ENCODE results near the gene FAM114A1. TPM values are rescaled to one million over a fixed set of nuclear protein-coding genes. Genes with fewer than 3 reads are reported as not detected.

The FAM114A1 gene
- total and polyA plus RNA-seq, 2 donors: 65.8 to 186 TPM

DNA sequence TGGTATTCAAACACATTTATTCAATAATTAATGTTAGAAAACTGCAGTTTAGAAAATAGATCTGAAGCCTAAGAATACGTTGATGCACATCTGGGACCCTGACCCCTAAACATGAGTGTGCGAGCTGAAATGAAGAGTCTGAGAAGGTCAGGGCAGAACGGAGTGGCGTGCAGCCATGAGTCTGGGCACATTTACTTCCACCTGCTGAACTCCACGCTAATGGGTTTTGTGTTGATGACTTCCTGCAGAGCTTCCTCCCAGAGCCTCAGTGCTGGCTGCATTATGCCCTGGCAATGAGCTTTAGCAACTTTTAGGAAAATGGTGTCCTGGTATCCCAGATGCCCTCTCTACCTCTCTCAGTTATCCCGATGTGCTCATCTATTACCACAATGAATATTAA is 53.1 kb downstream of the FAM114A1 start:
- no peak for DNase-seq (ENCODE audit: extremely low spot score)
- Histone ChIP-seq H3K4me3 (ENCODE audit: low read depth, low read length) (no peak overlapping the region), H3K36me3 (ENCODE audit: insufficient read depth) (peaks cover 3% of the 10 kb centered on the region), H3K27ac (ENCODE audit: low read depth) (no peak overlapping the region), H3K4me1 (ENCODE audit: insufficient read depth) (no peaks in the 10 kb centered on the region)
- WGBS: 83% methylated on average over 6 of the region's 6 CpGs

DNA sequence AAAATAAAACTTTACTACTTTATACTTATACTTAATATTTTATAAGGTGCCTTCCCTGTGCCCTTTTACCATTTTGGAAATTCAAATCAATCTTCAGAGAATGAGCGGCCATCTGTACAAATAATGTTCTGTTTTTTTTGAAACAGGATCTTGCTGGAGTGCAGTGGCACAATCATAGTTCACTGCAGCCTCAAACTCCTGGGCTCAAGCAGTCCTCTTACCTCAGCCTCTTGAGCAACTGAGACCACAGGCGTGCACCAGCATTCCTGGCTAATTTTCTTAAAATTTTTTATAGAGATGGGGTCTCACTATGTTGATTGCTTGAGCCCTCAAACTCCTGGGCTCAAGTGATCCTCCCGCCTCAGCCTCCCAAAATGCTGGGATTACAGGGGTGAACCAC is 53.5 kb downstream of the FAM114A1 start:
- no peak for DNase-seq (ENCODE audit: extremely low spot score)
- H3K4me1 ChIP-seq (ENCODE audit: insufficient read depth): no peaks in the 10 kb centered on the region
- H3K27ac ChIP-seq (ENCODE audit: low read depth): no peak overlapping the region
- peaks cover 3% of the 10 kb centered on the region for H3K36me3 ChIP-seq (ENCODE audit: insufficient read depth)
- H3K4me3 ChIP-seq (ENCODE audit: low read depth, low read length): no peak overlapping the region
- 96% methylated on average over 3 of the region's 3 CpGs for WGBS

DNA sequence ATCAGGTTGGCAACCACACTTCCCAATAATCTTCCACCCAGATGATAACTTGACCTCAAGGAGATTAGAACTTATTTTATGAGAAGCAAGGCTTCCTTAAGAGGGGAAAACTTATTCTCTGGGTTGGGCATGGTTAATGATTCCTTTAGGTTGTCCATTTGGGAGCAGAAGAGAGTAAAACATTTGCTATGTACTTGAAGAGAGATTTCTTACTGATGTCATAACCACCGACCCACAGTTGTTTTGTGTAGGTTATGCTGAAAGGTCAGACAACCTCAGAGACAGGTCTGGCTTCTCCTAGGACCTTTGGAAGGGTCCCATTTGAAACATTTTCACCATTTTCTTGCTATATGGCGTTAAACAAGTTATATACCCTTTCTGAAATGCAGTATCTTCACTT is 56.1 kb downstream of the FAM114A1 start:
- H3K4me1 ChIP-seq (ENCODE audit: insufficient read depth): no peaks in the 10 kb centered on the region
- peaks cover 4% of the 10 kb centered on the region for H3K36me3 ChIP-seq (ENCODE audit: insufficient read depth)
- DNase-seq (ENCODE audit: extremely low spot score): no peak
- no peak overlapping the region for H3K4me3 ChIP-seq (ENCODE audit: low read depth, low read length)
- 50% methylated on average over 2 of the region's 2 CpGs for WGBS
- no peak overlapping the region for H3K27ac ChIP-seq (ENCODE audit: low read depth)

DNA sequence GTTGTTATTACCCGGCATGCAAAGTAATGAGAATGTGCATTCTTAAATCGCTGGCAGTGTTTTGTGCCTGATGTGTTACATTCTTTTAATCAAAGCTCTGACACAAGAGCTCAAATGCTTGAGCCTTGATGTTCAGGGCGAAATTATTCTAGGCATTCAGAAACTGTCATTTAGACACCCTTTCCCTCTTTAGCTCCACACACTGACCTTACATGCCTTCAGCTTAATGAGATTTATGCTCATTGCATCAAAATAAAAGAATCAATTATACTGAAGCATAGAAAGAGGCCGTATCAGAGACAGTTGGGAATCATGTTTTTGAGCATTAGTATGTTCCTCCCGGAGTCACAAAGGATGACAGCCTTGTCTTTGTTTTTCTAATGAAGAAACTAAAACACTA is 56.7 kb downstream of the FAM114A1 start:
- H3K27ac ChIP-seq (ENCODE audit: low read depth): no peak overlapping the region
- 72% methylated on average over 5 of the region's 5 CpGs for WGBS
- peaks cover 7% of the 10 kb centered on the region for H3K36me3 ChIP-seq (ENCODE audit: insufficient read depth)
- no peaks in the 10 kb centered on the region for H3K4me1 ChIP-seq (ENCODE audit: insufficient read depth)
- H3K4me3 ChIP-seq (ENCODE audit: low read depth, low read length): no peak overlapping the region
- DNase-seq (ENCODE audit: extremely low spot score): no peak

DNA sequence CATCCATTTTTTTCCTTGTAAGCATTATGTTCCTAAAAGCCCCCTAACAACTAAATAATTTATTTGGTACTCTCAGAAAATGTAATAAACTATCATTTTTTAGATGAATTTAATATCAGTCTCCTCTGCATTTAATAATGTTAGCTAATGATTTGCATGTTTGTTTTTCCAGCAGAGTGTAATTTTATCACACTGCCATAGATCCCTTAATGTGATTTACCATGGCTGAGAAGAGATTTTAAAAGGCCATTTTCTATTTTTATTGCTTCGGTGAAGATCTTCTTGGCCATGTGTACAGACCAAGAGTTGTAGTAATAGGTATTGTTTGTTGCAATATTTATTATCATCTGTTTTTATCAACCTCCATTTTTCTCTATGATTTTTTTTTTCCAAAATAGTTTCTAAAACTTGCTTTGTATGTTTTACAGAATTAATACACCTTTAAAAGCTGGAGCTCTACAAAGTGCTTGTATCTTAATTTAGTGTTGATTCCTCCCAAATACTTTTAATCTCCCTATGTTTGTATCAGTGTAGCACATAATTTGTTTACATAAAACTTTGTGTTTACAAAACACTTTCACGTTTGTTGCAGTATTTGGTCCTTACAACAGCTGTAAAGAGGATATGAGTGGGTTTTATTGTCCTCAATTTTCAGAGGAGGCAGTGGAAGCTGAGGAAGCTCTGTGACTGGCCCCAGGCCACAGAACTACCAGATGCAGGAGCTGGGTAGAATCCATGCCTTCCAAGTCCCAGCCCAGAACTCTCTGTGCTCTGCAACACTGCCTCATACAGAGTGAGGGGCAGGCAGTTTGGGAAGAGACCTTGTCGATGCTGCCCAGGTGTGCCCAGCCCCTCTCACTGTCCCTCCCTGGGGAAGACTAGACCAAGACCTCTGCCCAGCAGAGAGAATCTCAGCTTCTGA is 58.1 kb downstream of the FAM114A1 start:
- Histone ChIP-seq H3K27ac (ENCODE audit: low read depth) (no peak overlapping the region), H3K4me1 (ENCODE audit: insufficient read depth) (no peaks in the 10 kb centered on the region), H3K36me3 (ENCODE audit: insufficient read depth) (peaks cover 9% of the 10 kb centered on the region), H3K4me3 (ENCODE audit: low read depth, low read length) (no peak overlapping the region)
- WGBS: 38% methylated on average over 3 of the region's 3 CpGs
- DNase-seq (ENCODE audit: extremely low spot score): no peak

DNA sequence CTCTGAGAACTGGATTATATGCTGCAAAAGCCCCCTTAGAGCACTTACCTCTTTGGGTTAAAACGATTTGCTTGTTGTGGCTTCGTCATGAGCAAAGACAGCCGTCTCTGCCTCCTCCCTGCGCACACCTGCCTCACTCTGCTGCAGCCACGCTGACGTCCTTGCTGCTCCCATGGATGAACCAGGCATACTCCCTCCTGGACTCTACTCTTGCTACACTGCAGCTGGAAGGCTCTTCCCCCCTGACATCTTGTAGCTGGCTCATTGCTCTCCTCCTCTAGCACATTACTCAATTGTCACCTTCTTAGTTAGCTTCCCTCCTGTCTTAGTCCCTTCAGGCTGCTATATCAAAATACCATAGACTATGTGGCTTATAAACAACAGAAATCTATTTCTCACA is 59.3 kb downstream of the FAM114A1 start:
- H3K4me1 ChIP-seq (ENCODE audit: insufficient read depth): no peaks in the 10 kb centered on the region
- WGBS: 86% methylated on average over 6 of the region's 6 CpGs
- H3K36me3 ChIP-seq (ENCODE audit: insufficient read depth): peaks cover 9% of the 10 kb centered on the region
- H3K27ac ChIP-seq (ENCODE audit: low read depth): no peak overlapping the region
- no peak overlapping the region for H3K4me3 ChIP-seq (ENCODE audit: low read depth, low read length)
- DNase-seq (ENCODE audit: extremely low spot score): no peak

DNA sequence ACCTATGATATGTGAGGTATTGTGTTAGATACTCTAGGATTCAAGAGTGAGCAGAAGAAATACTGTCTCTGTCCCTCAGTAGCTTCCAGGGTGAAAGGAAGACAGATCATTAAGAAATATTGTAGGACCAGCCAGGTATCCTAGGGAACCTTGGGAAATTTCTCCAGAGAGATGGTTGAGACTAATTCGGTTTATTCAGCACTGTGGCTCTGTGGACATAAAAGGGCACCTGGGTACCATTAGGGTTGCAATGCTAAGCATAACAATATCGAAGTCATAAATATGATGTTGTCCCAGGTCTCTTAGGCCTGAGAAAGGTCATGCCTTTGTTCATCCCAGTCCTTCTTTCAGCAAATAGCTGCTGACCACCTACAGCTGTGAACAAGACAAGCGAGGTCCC is 61.0 kb downstream of the FAM114A1 start:
- Histone ChIP-seq H3K27ac (ENCODE audit: low read depth) (no peak overlapping the region), H3K36me3 (ENCODE audit: insufficient read depth) (peaks cover 6% of the 10 kb centered on the region), H3K4me3 (ENCODE audit: low read depth, low read length) (no peak overlapping the region), H3K4me1 (ENCODE audit: insufficient read depth) (no peaks in the 10 kb centered on the region)
- WGBS: 96% methylated on average over 3 of the region's 3 CpGs
- DNase-seq (ENCODE audit: extremely low spot score): no peak

DNA sequence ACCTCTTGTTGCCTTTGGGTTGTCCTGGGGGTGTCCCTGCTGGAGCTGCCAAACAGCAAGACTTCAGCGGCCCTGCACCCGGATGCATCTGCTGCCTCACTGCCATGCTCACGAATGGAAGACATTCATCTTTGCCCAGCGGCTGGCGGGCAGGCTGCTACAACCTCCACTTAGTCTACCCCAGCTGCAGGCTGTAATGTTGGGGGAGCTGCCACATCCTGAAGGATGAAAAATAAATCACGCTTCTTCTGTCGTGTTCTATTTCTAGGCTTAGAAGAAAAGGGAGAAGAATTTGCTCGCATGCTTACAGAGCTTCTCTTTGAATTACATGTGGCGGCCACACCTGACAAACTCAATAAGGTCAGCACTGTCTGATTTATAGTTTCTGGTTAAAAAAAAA is 61.4 kb downstream of the FAM114A1 start:
- no peak overlapping the region for H3K27ac ChIP-seq (ENCODE audit: low read depth)
- DNase-seq (ENCODE audit: extremely low spot score): no peak
- peaks cover 6% of the 10 kb centered on the region for H3K36me3 ChIP-seq (ENCODE audit: insufficient read depth)
- H3K4me1 ChIP-seq (ENCODE audit: insufficient read depth): no peaks in the 10 kb centered on the region
- WGBS: 88% methylated on average over 9 of the region's 9 CpGs
- no peak overlapping the region for H3K4me3 ChIP-seq (ENCODE audit: low read depth, low read length)

DNA sequence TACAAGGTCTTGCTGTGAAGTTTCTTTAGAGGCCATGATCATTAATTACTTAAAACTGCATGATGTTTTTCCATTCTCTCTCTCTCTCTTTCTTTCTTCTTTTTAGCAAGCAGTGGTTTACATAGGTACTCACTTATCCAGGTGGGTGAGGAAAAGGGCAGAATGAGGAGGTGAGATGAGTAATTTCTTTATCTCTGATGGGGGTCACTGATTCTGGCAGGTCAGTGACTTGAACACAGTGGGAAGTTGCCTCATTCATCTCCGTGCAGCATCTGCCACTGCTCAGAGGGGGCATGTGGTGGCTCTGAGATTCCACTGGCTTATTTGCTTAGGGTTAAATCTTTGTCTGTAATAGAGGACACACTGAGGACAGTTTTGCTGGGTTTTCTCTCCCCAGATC is 62.6 kb downstream of the FAM114A1 start:
- H3K27ac ChIP-seq (ENCODE audit: low read depth): no peak overlapping the region
- no peak overlapping the region for H3K4me3 ChIP-seq (ENCODE audit: low read depth, low read length)
- no peak for DNase-seq (ENCODE audit: extremely low spot score)
- H3K4me1 ChIP-seq (ENCODE audit: insufficient read depth): no peaks in the 10 kb centered on the region
- H3K36me3 ChIP-seq (ENCODE audit: insufficient read depth): peaks cover 6% of the 10 kb centered on the region
- 45% methylated on average over 1 of the region's 1 CpG for WGBS

DNA sequence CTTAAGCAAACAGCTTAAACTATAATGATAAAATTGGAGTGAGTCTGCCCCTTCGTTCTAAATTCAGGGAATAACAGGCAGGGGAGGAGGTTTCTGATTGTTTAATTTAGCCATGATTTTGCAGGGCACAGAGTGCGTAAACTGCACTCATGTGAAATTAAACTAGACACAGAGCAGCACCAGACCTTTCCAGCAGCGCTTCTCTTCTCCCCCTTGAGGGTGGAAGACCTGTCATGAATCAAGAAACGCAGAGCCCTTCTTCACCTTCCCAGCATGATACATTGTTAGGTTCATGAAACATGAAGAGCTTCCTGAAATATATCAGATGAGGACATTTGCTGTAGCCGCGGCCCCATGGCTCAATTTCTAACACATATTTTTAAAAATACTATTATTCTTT is 63.1 kb downstream of the FAM114A1 start:
- H3K4me1 ChIP-seq (ENCODE audit: insufficient read depth): no peaks in the 10 kb centered on the region
- WGBS: 79% methylated on average over 6 of the region's 6 CpGs
- DNase-seq (ENCODE audit: extremely low spot score): no peak
- no peak overlapping the region for H3K27ac ChIP-seq (ENCODE audit: low read depth)
- H3K36me3 ChIP-seq (ENCODE audit: insufficient read depth): peaks cover 6% of the 10 kb centered on the region
- H3K4me3 ChIP-seq (ENCODE audit: low read depth, low read length): no peak overlapping the region

DNA sequence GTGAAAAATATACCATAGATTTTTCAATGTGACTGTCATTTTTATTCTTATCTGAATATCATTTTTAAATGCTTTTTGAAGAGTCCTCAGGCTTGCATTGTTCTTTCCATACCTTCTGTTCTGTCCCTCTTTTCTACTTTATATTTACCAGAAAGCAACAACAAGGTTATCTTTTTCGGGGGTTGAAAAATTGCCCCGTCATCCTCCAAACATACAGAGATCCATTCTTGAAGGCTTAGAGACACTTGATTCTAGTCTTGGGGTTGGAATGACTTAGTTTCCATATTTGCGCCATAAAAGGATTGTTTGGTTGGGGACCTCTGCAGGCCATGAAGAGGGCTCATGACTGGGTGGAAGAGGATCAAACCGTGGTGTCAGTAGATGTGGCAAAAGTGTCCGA is 63.5 kb downstream of the FAM114A1 start:
- Histone ChIP-seq H3K27ac (ENCODE audit: low read depth) (no peak overlapping the region), H3K4me3 (ENCODE audit: low read depth, low read length) (no peak overlapping the region), H3K4me1 (ENCODE audit: insufficient read depth) (no peaks in the 10 kb centered on the region), H3K36me3 (ENCODE audit: insufficient read depth) (peaks cover 6% of the 10 kb centered on the region)
- WGBS: 76% methylated on average over 5 of the region's 5 CpGs
- DNase-seq (ENCODE audit: extremely low spot score): no peak

GRCh38 chr4:38935391-38936073 is 67.9 kb downstream of the FAM114A1 start:
- no peak for DNase-seq (ENCODE audit: extremely low spot score)
- WGBS: 50% methylated on average over 5 of the region's 5 CpGs
- H3K4me1 ChIP-seq (ENCODE audit: insufficient read depth): no peaks in the 10 kb centered on the region

GRCh38 chr4:38939165-38939564 is 71.6 kb downstream of the FAM114A1 start:
- Histone ChIP-seq H3K4me3 (ENCODE audit: low read depth, low read length) (no peak overlapping the region), H3K36me3 (ENCODE audit: insufficient read depth) (peaks cover 8% of the 10 kb centered on the region), H3K27ac (ENCODE audit: low read depth) (no peak overlapping the region), H3K4me1 (ENCODE audit: insufficient read depth) (no peaks in the 10 kb centered on the region)
- 77% methylated on average over 1 of the region's 1 CpG for WGBS
- DNase-seq (ENCODE audit: extremely low spot score): no peak

More at GRCh38 chr4:38935391-38936073, 67.9 kb downstream of the FAM114A1 start:
- no peaks in the 10 kb centered on the region for H3K36me3 ChIP-seq (ENCODE audit: insufficient read depth)
- H3K27ac ChIP-seq (ENCODE audit: low read depth): no peak overlapping the region
- no peak overlapping the region for H3K4me3 ChIP-seq (ENCODE audit: low read depth, low read length)

DNA sequence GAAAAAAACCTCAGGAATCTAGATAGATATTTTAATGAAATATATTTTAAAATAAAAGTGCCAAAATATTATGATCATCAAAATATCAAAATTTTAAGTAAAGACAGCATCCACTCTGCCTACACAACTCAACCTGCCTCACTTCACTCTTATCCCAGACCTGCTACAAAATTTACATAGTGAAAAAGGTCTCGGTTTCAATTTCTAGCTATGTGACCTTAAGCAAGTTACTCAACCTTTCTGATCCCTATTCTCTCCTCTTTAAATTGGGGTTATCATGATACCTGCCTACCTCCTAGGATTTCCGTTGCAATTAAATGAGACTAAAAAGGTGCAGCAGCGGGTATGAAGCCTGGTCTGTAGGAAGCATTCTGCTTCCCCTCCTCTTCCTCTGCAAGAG is 72.9 kb downstream of the FAM114A1 start:
- Histone ChIP-seq H3K4me1 (ENCODE audit: insufficient read depth) (no peaks in the 10 kb centered on the region), H3K27ac (ENCODE audit: low read depth) (no peak overlapping the region), H3K4me3 (ENCODE audit: low read depth, low read length) (no peak overlapping the region), H3K36me3 (ENCODE audit: insufficient read depth) (peaks cover 8% of the 10 kb centered on the region)
- WGBS: 96% methylated on average over 3 of the region's 3 CpGs
- no peak for DNase-seq (ENCODE audit: extremely low spot score)

Measured in urinary bladder (tissue), 4 donors.